GM12892 (cell line): ENCODE results near the gene DCANP1.

Experiments used
- POLR2A ChIP-seq: IDR thresholded peaks from 2 replicates; pipeline ENCODE4 v1.6.1; 2011; ENCODE audit warnings: low read depth, low read length, control low read depth
- POLR2AphosphoS5 ChIP-seq: IDR thresholded peaks from 2 replicates; pipeline ENCODE4 v1.6.1; 2011; ENCODE audit warnings: low read depth, low read length, control low read depth

GRCh38 chr5:135445306-135445985, 1.7 kb downstream of the DCANP1 start:
- TF ChIP-seq POLR2A (no peak), POLR2AphosphoS5 (no peak)
